PC-3 (cell line): ENCODE data around the gene RBBP9.
"Not testable (repeated sequence)": the region's sequence is repeated elsewhere in the genome, so short reads cannot be mapped to it uniquely, and the experiment has no call there.

ENCODE experiments used
- EZH2 ChIP-seq: fragments of 300-600 bp; sonication (generic); IDR thresholded peaks from one replicate; pipeline ENCODE4 v1.6.1; 2017; ENCODE audit warnings: antibody characterized with exemption, mild to moderate bottlenecking, low read length; ENCODE audit not compliant: unreplicated experiment
- EZH2phosphoT487 ChIP-seq: fragments of 300-600 bp; sonication (generic); IDR thresholded peaks from 2 replicates; pipeline ENCODE4 v1.6.1; 2018; ENCODE audit warnings: mild to moderate bottlenecking, antibody characterized with exemption, low read length, borderline replicate concordance
- TF ChIP-seq, protein P1 (sequence below): fragments of 300-600 bp; sonication (generic); conservative IDR thresholded peaks from 2 replicates; pipeline ENCODE4 v1.5.1; 2017; ENCODE audit warnings: antibody characterized with exemption, low read depth, mild to moderate bottlenecking, low read length

GRCh38 chr20:18522066-18522465, 25.0 kb upstream of the RBBP9 start:
- TF ChIP-seq EZH2phosphoT487, EZH2: not testable (repeated sequence)
- TF ChIP-seq, protein P1, sequence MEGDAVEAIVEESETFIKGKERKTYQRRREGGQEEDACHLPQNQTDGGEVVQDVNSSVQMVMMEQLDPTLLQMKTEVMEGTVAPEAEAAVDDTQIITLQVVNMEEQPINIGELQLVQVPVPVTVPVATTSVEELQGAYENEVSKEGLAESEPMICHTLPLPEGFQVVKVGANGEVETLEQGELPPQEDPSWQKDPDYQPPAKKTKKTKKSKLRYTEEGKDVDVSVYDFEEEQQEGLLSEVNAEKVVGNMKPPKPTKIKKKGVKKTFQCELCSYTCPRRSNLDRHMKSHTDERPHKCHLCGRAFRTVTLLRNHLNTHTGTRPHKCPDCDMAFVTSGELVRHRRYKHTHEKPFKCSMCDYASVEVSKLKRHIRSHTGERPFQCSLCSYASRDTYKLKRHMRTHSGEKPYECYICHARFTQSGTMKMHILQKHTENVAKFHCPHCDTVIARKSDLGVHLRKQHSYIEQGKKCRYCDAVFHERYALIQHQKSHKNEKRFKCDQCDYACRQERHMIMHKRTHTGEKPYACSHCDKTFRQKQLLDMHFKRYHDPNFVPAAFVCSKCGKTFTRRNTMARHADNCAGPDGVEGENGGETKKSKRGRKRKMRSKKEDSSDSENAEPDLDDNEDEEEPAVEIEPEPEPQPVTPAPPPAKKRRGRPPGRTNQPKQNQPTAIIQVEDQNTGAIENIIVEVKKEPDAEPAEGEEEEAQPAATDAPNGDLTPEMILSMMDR: not testable (repeated sequence)
